ENCODE measurements around the gene ARID3C. TPM values are rescaled to one million over a fixed set of nuclear protein-coding genes. Genes with fewer than 3 reads are reported as not detected.
A peak's percentile ranks its signal among the peaks of the same experiment; 100 is the strongest.

The ARID3C gene, protein sequence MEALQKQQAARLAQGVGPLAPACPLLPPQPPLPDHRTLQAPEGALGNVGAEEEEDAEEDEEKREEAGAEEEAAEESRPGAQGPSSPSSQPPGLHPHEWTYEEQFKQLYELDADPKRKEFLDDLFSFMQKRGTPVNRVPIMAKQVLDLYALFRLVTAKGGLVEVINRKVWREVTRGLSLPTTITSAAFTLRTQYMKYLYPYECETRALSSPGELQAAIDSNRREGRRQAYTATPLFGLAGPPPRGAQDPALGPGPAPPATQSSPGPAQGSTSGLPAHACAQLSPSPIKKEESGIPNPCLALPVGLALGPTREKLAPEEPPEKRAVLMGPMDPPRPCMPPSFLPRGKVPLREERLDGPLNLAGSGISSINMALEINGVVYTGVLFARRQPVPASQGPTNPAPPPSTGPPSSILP
- polyA plus RNA-seq (2011; rRNA removed) (0.12 TPM in 1 of 2 replicates, not detected in the other), polyA plus RNA-seq (2017; fragmentation: RNase III; extraction: RNeasy Plus Mini Kit Qiagen cat#74134 plus additional on column Dnase treatment) (0.08 to 0.10 TPM (median 0.09 TPM) in 3 replicates), polyA minus RNA-seq (2011; rRNA and poly(A)+ RNA removed) (not detected in 2 replicates)
- polyA plus RNA-seq (2012; cell fraction: cytosol; rRNA removed), result 0.04 and 0.10 TPM in 2 replicates
- 0.09 and 0.14 TPM in 2 replicates for polyA plus RNA-seq (2012; cell fraction: nucleus; rRNA removed)

GRCh38 chr9:34628656-34629490, at the start of gene ARID3C:
TSS of gene ARID3C (minus strand) at chr9:34629066. CDS start at chr9:34628014, 1,052 bp downstream.
- Histone ChIP-seq H3K27ac (peak within 1 kb of the TSS; percentile 3 to 61; a peak in 3 of 6 replicates), H3K4me3 (peak within 1 kb of the TSS; percentile 49), H3K4me1 (peaks cover 13% of the 10 kb centered on the region; the same call in 1 of the 3 replicates), H3K4me2 (peak within 1 kb of the TSS; percentile 95), H3K9me3 (no peaks in the 10 kb centered on the region)
- ATAC-seq (peak; percentile 73 to 85), FAIRE-seq (no peak), DNase-seq (ENCODE audit: low read depth in 1 of 2, low spot score in 1 of 2) (no peak)
- ChIA-PET CTCF (interaction anchor here (1.3 to 13.3 kb wide), 5 partner anchors 9 to 81 kb away, joined by 4 to 429 read pairs (median 6); partner anchors contain the start of genes DCTN3, RPP25L and SIGMAR1), POLR2A (interaction anchor here (1.2 kb wide), 1 partner anchor 8 kb away, joined by 3 read pairs; no protein-coding TSS in a partner anchor)
- WGBS (ENCODE audit: missing lambda C conversion rate), result 8% methylated on average over 38 of the region's 69 CpGs
- TF ChIP-seq RARB (CRISPR knock-in tag; IDR thresholded peaks at IDR 0.05) (no peak), RAD21 (conservative IDR thresholded peaks at IDR 0.05 in 1 of 2, IDR thresholded peaks at IDR 0.05 in 1 of 2) (no peak), SMC3 (IDR thresholded peaks at IDR 0.05) (no peak), POLR2AphosphoS2 (conservative IDR thresholded peaks at IDR 0.05; ENCODE audit: low read length) (no peak), MAFK (IDR thresholded peaks at IDR 0.05; ENCODE audit: partially characterized antibody) (no peak), MAZ (IDR thresholded peaks at IDR 0.05; ENCODE audit: borderline replicate concordance, low read depth, low read length) (no peak), RNF2 (IDR thresholded peaks at IDR 0.05; ENCODE audit: borderline replicate concordance, low read depth) (no peak), HMGXB4 (CRISPR knock-in tag; IDR thresholded peaks at IDR 0.05; ENCODE audit: borderline replicate concordance) (no peak), ATOH8 (CRISPR knock-in tag; IDR thresholded peaks at IDR 0.05; ENCODE audit: low read depth) (no peak), FOXS1 (CRISPR knock-in tag; IDR thresholded peaks at IDR 0.05) (no peak), USF2 (IDR thresholded peaks at IDR 0.05) (no peak), KDM1A (IDR thresholded peaks at IDR 0.05; ENCODE audit: low read depth) (no peak), PBX3 (IDR thresholded peaks at IDR 0.05) (no peak), JUN (IDR thresholded peaks at IDR 0.05) (no peak), SREBF2 (IDR thresholded peaks at IDR 0.05) (no peak), FOSL2 (IDR thresholded peaks at IDR 0.05) (no peak), FOSL2 (CRISPR knock-in tag; IDR thresholded peaks at IDR 0.05) (no peak)
- TF ChIP-seq, protein P1, sequence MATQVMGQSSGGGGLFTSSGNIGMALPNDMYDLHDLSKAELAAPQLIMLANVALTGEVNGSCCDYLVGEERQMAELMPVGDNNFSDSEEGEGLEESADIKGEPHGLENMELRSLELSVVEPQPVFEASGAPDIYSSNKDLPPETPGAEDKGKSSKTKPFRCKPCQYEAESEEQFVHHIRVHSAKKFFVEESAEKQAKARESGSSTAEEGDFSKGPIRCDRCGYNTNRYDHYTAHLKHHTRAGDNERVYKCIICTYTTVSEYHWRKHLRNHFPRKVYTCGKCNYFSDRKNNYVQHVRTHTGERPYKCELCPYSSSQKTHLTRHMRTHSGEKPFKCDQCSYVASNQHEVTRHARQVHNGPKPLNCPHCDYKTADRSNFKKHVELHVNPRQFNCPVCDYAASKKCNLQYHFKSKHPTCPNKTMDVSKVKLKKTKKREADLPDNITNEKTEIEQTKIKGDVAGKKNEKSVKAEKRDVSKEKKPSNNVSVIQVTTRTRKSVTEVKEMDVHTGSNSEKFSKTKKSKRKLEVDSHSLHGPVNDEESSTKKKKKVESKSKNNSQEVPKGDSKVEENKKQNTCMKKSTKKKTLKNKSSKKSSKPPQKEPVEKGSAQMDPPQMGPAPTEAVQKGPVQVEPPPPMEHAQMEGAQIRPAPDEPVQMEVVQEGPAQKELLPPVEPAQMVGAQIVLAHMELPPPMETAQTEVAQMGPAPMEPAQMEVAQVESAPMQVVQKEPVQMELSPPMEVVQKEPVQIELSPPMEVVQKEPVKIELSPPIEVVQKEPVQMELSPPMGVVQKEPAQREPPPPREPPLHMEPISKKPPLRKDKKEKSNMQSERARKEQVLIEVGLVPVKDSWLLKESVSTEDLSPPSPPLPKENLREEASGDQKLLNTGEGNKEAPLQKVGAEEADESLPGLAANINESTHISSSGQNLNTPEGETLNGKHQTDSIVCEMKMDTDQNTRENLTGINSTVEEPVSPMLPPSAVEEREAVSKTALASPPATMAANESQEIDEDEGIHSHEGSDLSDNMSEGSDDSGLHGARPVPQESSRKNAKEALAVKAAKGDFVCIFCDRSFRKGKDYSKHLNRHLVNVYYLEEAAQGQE (IDR thresholded peaks at IDR 0.05), result no peak

Measured in A549 (cell line).